B cell (primary cell): ENCODE data around the gene PRRT3. TPM values are rescaled to one million over a fixed set of nuclear protein-coding genes. Genes with fewer than 3 reads are reported as not detected.

Source experiments
- ATAC-seq: fragments of 200-7000 bp; cut with Tn5 transposase; one replicate; pipeline ENCODE4 v1.10.0; 2021; ENCODE audit warnings: low read depth, mild to moderate bottlenecking, moderate number of reproducible peaks, moderate library complexity
- CTCF ChIA-PET: fragments of 350-600 bp; sonication (Branson Sonifier 250); formaldehyde crosslinking; loops from one replicate; lab custom pipeline; 2021; ENCODE audit warnings: antibody characterized with exemption, inconsistent platforms; lab: Charles Lee
- POLR2A ChIA-PET: fragments of 350-600 bp; sonication (Branson Sonifier 250); formaldehyde crosslinking; loops from one replicate; lab custom pipeline; 2021; ENCODE audit warnings: antibody characterized with exemption; lab: Charles Lee
- DNase-seq: peaks from one replicate; pipeline ENCODE4 v3.0.0; 2013
- H2AFZ ChIP-seq: 2 replicates; pipeline ENCODE4 v1.6.1; 2012; ENCODE audit warnings: mild to moderate bottlenecking, low read depth, low read length; ENCODE audit not compliant: insufficient read depth, poor library complexity, severe bottlenecking
- H3K27ac ChIP-seq, 2 donors: 1 replicate in 1 of 2; 2 replicates in 1 of 2; pipeline ENCODE4 v1.5.1; 2012 to 2013; ENCODE audit warnings: low read length in 2 of 2, mild to moderate bottlenecking in 2 of 2, moderate library complexity in 1 of 2
- H3K27me3 ChIP-seq, 4 experiments: fragments of 200-600 bp in 1 of 4; sonication (generic) in 1 of 4; replicated peaks in 1 of 4; 1 replicate in 2 of 4; 2 replicates in 2 of 4; pipeline versions ENCODE4 v1.6.1 to v1.7.0; 2013 to 2016; ENCODE audit warnings: low read length in 3 of 4, mild to moderate bottlenecking in 2 of 4, mixed read lengths in 1 of 4, moderate library complexity in 1 of 4; ENCODE audit not compliant: insufficient read depth in 4 of 4, control insufficient read depth in 3 of 4; ENCODE audit errors: control extremely low read depth in 1 of 4
- H3K36me3 ChIP-seq, 2 experiments: replicated peaks in 1 of 2; 1 replicate in 1 of 2; 2 replicates in 1 of 2; pipeline versions ENCODE4 v1.6.1 to v1.7.1; 2013; ENCODE audit warnings: low read length in 1 of 2; ENCODE audit not compliant: insufficient read depth in 2 of 2, control insufficient read depth in 1 of 2; ENCODE audit errors: control extremely low read depth in 1 of 2, extremely low read depth in 1 of 2
- H3K4me1 ChIP-seq, 2 donors: fragments of 200-600 bp in 1 of 2; sonication (generic) in 1 of 2; 1 replicate in 1 of 2; 2 replicates in 1 of 2; pipeline versions ENCODE4 v1.5.1 to v1.6.1; 2013 to 2017; ENCODE audit warnings: low read length in 2 of 2; ENCODE audit not compliant: control insufficient read depth in 2 of 2, insufficient read depth in 2 of 2
- H3K4me2 ChIP-seq: replicated peaks from 2 replicates; pipeline ENCODE3; 2012; ENCODE audit warnings: mild to moderate bottlenecking, low read depth, low read length; ENCODE audit not compliant: poor library complexity, severe bottlenecking
- H3K4me3 ChIP-seq, 5 experiments: fragments of 200-600 bp in 1 of 5; sonication (generic) in 1 of 5; 1 replicate in 3 of 5; 2 replicates in 2 of 5; pipeline versions ENCODE4 v1.5.1 to v1.7.0; 2011 to 2016; ENCODE audit warnings: low read length in 4 of 5, mild to moderate bottlenecking in 4 of 5, low read depth in 2 of 5, control low read depth in 1 of 5, moderate library complexity in 1 of 5; ENCODE audit not compliant: insufficient read depth in 1 of 5; ENCODE audit errors: control extremely low read depth in 1 of 5, extremely low read depth in 1 of 5
- H3K79me2 ChIP-seq: fragments of 200-600 bp; sonication (generic); one replicate; pipeline ENCODE4 v1.6.0; 2016; ENCODE audit warnings: low read length; ENCODE audit not compliant: control insufficient read depth, insufficient read depth
- H3K9ac ChIP-seq: fragments of 200-600 bp; sonication (generic); 2 replicates; pipeline ENCODE4 v1.6.1; 2017; ENCODE audit warnings: mild to moderate bottlenecking, low read length, moderate library complexity
- H3K9me3 ChIP-seq, 3 donors: one replicate each; pipeline versions ENCODE4 v1.6.1 to v1.7.1; 2013; ENCODE audit warnings: low read length in 2 of 3; ENCODE audit not compliant: control insufficient read depth in 2 of 3, insufficient read depth in 1 of 3; ENCODE audit errors: control extremely low read depth in 1 of 3
- H4K20me1 ChIP-seq: 2 replicates; pipeline ENCODE4 v1.6.0; 2012; ENCODE audit warnings: mild to moderate bottlenecking, low read length; ENCODE audit not compliant: insufficient read depth, control insufficient read depth, poor library complexity, severe bottlenecking
- H3K27ac Mint-ChIP-seq: one replicate; pipeline ENCODE4 v1.8.0; 2021; ENCODE audit warnings: mixed read lengths
- H3K27me3 Mint-ChIP-seq: one replicate; pipeline ENCODE4 v1.8.0; 2021; ENCODE audit warnings: mixed read lengths
- H3K4me1 Mint-ChIP-seq: one replicate; pipeline ENCODE4 v1.8.0; 2021; ENCODE audit warnings: mixed read lengths
- H3K4me3 Mint-ChIP-seq: one replicate; pipeline ENCODE4 v1.8.0; 2021; ENCODE audit warnings: mixed read lengths
- H3K9me3 Mint-ChIP-seq: one replicate; pipeline ENCODE4 v1.8.0; 2022; ENCODE audit warnings: mixed read lengths; ENCODE audit not compliant: insufficient read depth
- CTCF ChIP-seq: fragments of 200-600 bp; IDR thresholded peaks from one replicate; pipeline ENCODE4 v1.8.0; 2022; ENCODE audit warnings: antibody characterized with exemption, mild to moderate bottlenecking
- EZH2 ChIP-seq: IDR thresholded peaks from 2 replicates; pipeline ENCODE4 v1.6.1; 2012; ENCODE audit warnings: borderline replicate concordance, low read depth, mild to moderate bottlenecking, moderate library complexity, low read length; ENCODE audit not compliant: insufficient read depth, poor library complexity, severe bottlenecking
- WGBS: methylation state at CpG from one replicate; pipeline ENCODE4 v1.1.5; 2013; ENCODE audit warnings: missing lambda C conversion rate; ENCODE audit not compliant: insufficient coverage; 5-methylcytosine and 5-hydroxymethylcytosine counted together
- intact Hi-C: fragments of 100-400 bp; cut with micrococcal nuclease; formaldehyde crosslinking; loops from one replicate; pipeline ENCODE4 v1.10.0; 2022
- polyA plus RNA-seq: library from polyadenylated mRNA; depleted of rRNA; stranded (reverse); fragments of >200 nt; gene quantifications from 2 replicates; pipeline ENCODE4 v1.2.3, GENCODE V29; 2012
- total RNA-seq, 2 donors: library from RNA; stranded (reverse); fragments of 120-200 nt in 1 of 2; gene quantifications; 1 replicate in 1 of 2; 2 replicates in 1 of 2; pipeline versions ENCODE4 v1.2.3 to v1.2.4, GENCODE V29; 2013 to 2022

PRRT3 gene
- total and polyA plus RNA-seq, 2 donors (not counting 1 experiment from before 2014, with no cell fraction given): 1.7 to 3.9 TPM

GRCh38 chr3:9947025-9947995 is 4.9 kb downstream of the PRRT3 start:
- POLR2A ChIA-PET: interaction anchor here (1.0 to 1.3 kb wide), 3 partner anchors 7 to 16 kb away, joined by 3 to 11 read pairs (median 3); partner anchors contain the start of gene CRELD1

More at GRCh38 chr3:9947025-9947995, 4.9 kb downstream of the PRRT3 start:
- Histone ChIP-seq H4K20me1 (no peaks in the 10 kb centered on the region), H3K79me2 (no peaks in the 10 kb centered on the region), H3K4me3 (peak overlapping the region in 1 of 5 experiments; percentile 51), H3K4me2 (peak overlapping the region; percentile 67), H3K9me3 (no peaks in the 10 kb centered on the region), H3K27me3 (peaks cover 0 to 11% (median 0%) of the 10 kb centered on the region in 4 experiments), H3K27ac (no peak overlapping the region), H3K4me1 (peaks cover 13 to 21% of the 10 kb centered on the region in 2 donors), H2AFZ (peak overlapping the region; percentile 45), H3K9ac (no peak overlapping the region), H3K36me3 (peaks cover 0 to 5% of the 10 kb centered on the region in 2 experiments)
- 97% methylated on average over 74 of the region's 86 CpGs for WGBS
- H3K4me1 Mint-ChIP-seq: peaks cover 18% of the 10 kb centered on the region
- no peak overlapping the region for H3K27ac Mint-ChIP-seq
- ATAC-seq (no peak), DNase-seq (no peak)
- no peaks in the 10 kb centered on the region for H3K9me3 Mint-ChIP-seq
- intact Hi-C loops: loop anchor here (5.0 kb wide), 1 partner anchor 300 kb away; the partner anchor contains the start of gene TATDN2
- H3K4me3 Mint-ChIP-seq: peak overlapping the region; percentile 34
- TF ChIP-seq EZH2 (no peak), CTCF (no peak)
- H3K27me3 Mint-ChIP-seq: no peaks in the 10 kb centered on the region
- CTCF ChIA-PET: interaction anchor here (0.7 to 2.2 kb wide), 7 partner anchors 14 to 443 kb away, joined by 3 to 47 read pairs (median 3); partner anchors contain the start of genes CRELD1 and SEC13
